ENCODE measurements around the gene TMEM80. TPM values are rescaled to one million over a fixed set of nuclear protein-coding genes. Genes with fewer than 3 reads are reported as not detected.

TMEM80 gene
- total and polyA plus RNA-seq, 9 of the 15 experiments (the other 6 are each of a cell fraction or from before 2014, with no cell fraction given): 5.1 to 30.1 (median 12.4) TPM

DNA sequence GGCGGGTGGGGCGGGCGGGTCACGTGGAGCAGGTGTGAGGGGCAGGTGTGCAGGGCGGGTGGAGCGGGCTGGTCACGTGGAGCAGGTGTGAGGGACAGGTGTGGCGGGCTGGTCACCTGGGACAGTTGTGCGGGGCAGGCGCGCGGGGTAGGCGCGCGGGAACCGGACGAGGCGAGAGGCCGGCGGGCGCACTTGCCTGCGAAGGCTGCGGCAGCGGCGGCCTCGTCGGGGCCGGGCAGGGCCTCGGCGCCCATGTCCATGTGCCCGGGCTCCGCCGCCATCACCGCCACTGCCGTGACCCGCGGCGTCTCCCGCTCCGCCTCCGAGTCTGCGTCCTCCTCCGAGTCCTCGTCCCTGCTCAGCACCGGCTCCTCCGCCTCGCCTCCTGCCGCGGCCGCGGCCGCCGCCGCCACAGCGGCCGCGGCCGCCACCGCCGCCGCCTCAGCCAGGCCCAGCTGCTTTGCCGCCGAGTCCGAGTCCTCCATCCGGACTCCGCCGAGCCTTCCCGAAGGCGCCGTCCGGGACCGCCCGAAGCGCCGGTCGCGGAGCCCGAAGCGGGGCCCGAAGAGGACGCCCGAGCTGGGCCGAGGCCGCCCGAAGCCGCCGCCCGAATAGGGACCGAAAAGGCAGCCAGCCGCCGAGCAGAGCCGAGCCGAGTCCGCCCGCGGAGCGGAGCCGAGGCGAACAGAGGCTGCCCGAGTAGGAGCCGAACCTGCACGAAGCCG lies 891 bp upstream of the TMEM80 start, which contains the start of gene DEAF1:
TSS of gene DEAF1 (minus strand) at position 660 of the 725 bp plus-strand sequence. CDS start at position 485, 175 bp downstream.
- POLR2A ChIA-PET: interaction anchor here (0.6 to 4.0 kb wide), 10 partner anchors 9 to 1314 kb away, joined by 3 to 25 read pairs (median 4); no protein-coding TSS in a partner anchor
- peak; percentile 78 to 98 (median 86) for DNase-seq (ENCODE audit: extremely low read depth in 1 of 4, low spot score in 3 of 4)
- no peaks in the 10 kb centered on the region for H3K9me3 ChIP-seq (replicated peaks; ENCODE audit: control insufficient read depth, insufficient read depth, low read depth, low read length)
- BruUV-seq (replicated peaks): no TSS peak
- peak; percentile 90 for ATAC-seq
- in situ Hi-C loops (cut with MboI): no loop called here
- peaks cover 71% of the 10 kb centered on the region for H3K79me2 ChIP-seq (ENCODE audit: control insufficient read depth, insufficient read depth, low read length)
- under 1% methylated on average over 80 of the region's 103 CpGs for WGBS (ENCODE audit: insufficient coverage, low coverage, missing lambda C conversion rate)
- H2AFZ ChIP-seq (ENCODE audit: low read depth, low read length): peak within 1 kb of the TSS; percentile 94
- CTCF ChIA-PET (ENCODE audit: low intra/inter-chr PET ratio): interaction anchor here (2.3 kb wide), 1 partner anchor 33 kb away, joined by 8 read pairs; no protein-coding TSS in a partner anchor
- H3K9me1 ChIP-seq (ENCODE audit: control insufficient read depth, insufficient read depth, low read length): peaks cover 4% of the 10 kb centered on the region
- peak within 1 kb of the TSS; percentile 92 to 96 for H3K9ac ChIP-seq (ENCODE audit: insufficient read depth in 1 of 2, low read depth in 2 of 2, low read length in 2 of 2)
- peaks cover 14% of the 10 kb centered on the region; the same call in 2 of the 3 replicates for H3K36me3 ChIP-seq (ENCODE audit: control insufficient read depth, insufficient read depth, low read length)
- FAIRE-seq: no peak
- peaks cover 40 to 73% of the 10 kb centered on the region in 2 experiments for H3K4me1 ChIP-seq (replicated peaks in 1 of 2; ENCODE audit: control insufficient read depth in 2 of 2, insufficient read depth in 2 of 2, low read length in 2 of 2)
- intact Hi-C loops (cut with micrococcal nuclease): loop anchor here (10.0 kb wide), 1 partner anchor 140 kb away; no protein-coding TSS in a partner anchor
- H3K4me3 ChIP-seq: peak within 1 kb of the TSS; percentile 98
- H3K27ac ChIP-seq (ENCODE audit: extremely low read depth, low read depth, low read length): peak within 1 kb of the TSS; percentile 96
- peak within 1 kb of the TSS; percentile 91 for H3K4me2 ChIP-seq (ENCODE audit: insufficient read depth, low read length)
- H3K27me3 ChIP-seq (ENCODE audit: control insufficient read depth in 2 of 2, insufficient read depth in 2 of 2, low read length in 2 of 2): no peaks in the 10 kb centered on the region
- peaks cover 6% of the 10 kb centered on the region for H4K20me1 ChIP-seq (replicated peaks; ENCODE audit: control insufficient read depth, insufficient read depth, low read length)
- TF ChIP-seq ZFX (CRISPR knock-in tag; IDR thresholded peaks at IDR 0.05): peak; percentile 84
- peak; percentile 65; the same call in 1 of the 2 replicates for TF ChIP-seq MYC (IDR thresholded peaks at IDR 0.05; ENCODE audit: low read depth, low read length)
- TF ChIP-seq MYC (CRISPR knock-in tag; IDR thresholded peaks at IDR 0.05; ENCODE audit: borderline replicate concordance, low read depth): no peak
- TF ChIP-seq, protein P1, sequence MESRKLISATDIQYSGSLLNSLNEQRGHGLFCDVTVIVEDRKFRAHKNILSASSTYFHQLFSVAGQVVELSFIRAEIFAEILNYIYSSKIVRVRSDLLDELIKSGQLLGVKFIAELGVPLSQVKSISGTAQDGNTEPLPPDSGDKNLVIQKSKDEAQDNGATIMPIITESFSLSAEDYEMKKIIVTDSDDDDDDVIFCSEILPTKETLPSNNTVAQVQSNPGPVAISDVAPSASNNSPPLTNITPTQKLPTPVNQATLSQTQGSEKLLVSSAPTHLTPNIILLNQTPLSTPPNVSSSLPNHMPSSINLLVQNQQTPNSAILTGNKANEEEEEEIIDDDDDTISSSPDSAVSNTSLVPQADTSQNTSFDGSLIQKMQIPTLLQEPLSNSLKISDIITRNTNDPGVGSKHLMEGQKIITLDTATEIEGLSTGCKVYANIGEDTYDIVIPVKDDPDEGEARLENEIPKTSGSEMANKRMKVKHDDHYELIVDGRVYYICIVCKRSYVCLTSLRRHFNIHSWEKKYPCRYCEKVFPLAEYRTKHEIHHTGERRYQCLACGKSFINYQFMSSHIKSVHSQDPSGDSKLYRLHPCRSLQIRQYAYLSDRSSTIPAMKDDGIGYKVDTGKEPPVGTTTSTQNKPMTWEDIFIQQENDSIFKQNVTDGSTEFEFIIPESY (CRISPR knock-in tag; IDR thresholded peaks at IDR 0.05): 0 out of 2 replicates have a peak, but pooled peaks have one; percentile 45
- TF ChIP-seq HSF4 (CRISPR knock-in tag; IDR thresholded peaks at IDR 0.05; ENCODE audit: borderline replicate concordance): no peak
- TF ChIP-seq NR2C2 (CRISPR knock-in tag; IDR thresholded peaks at IDR 0.05): peak; percentile 66
- no peak for TF ChIP-seq NR2C2 (tag; IDR thresholded peaks at IDR 0.05)
- TF ChIP-seq ZNF431 (CRISPR knock-in tag; IDR thresholded peaks at IDR 0.05): peak; percentile 82
- TF ChIP-seq SIN3B (IDR thresholded peaks at IDR 0.05; ENCODE audit: low read depth): peak; percentile 66
- TF ChIP-seq ZBTB17 (CRISPR knock-in tag; IDR thresholded peaks at IDR 0.05): 0 out of 2 replicates have a peak, but pooled peaks have one; percentile 36
- peak in 1 of 2 experiments; percentile 59; a peak in 1 of 4 replicates for TF ChIP-seq MAZ (CRISPR knock-in tag; conservative IDR thresholded peaks at IDR 0.05 in 1 of 2, IDR thresholded peaks at IDR 0.05 in 1 of 2)
- peak; percentile 16; the same call in 1 of the 2 replicates for TF ChIP-seq IRF2 (CRISPR knock-in tag; IDR thresholded peaks at IDR 0.05)
- TF ChIP-seq ZNF583 (CRISPR knock-in tag; IDR thresholded peaks at IDR 0.05): peak; percentile 84; the same call in 1 of the 2 replicates
- TF ChIP-seq, protein P2, sequence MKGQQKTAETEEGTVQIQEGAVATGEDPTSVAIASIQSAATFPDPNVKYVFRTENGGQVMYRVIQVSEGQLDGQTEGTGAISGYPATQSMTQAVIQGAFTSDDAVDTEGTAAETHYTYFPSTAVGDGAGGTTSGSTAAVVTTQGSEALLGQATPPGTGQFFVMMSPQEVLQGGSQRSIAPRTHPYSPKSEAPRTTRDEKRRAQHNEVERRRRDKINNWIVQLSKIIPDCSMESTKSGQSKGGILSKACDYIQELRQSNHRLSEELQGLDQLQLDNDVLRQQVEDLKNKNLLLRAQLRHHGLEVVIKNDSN (CRISPR knock-in tag; IDR thresholded peaks at IDR 0.05): peak; percentile 82
- TF ChIP-seq PTBP1 (IDR thresholded peaks at IDR 0.05; ENCODE audit: low read depth, low read length): no peak
- no peak for TF ChIP-seq PYGO2 (tag; IDR thresholded peaks at IDR 0.05)
- peak; percentile 57 for TF ChIP-seq KDM5B (IDR thresholded peaks at IDR 0.05; ENCODE audit: insufficient replicate concordance, low read depth, low read length)
- TF ChIP-seq TRIM28 (IDR thresholded peaks at IDR 0.05): no peak
- peak; percentile 12 for TF ChIP-seq HNRNPLL (IDR thresholded peaks at IDR 0.05; ENCODE audit: low read depth, low read length, poor library complexity, severe bottlenecking)
- TF ChIP-seq ZNF263 (CRISPR knock-in tag; IDR thresholded peaks at IDR 0.05; ENCODE audit: borderline replicate concordance): peak; percentile 73
